Progenitor cell of endocrine pancreas (in vitro differentiated cells): ENCODE measurements around the gene STK39. TPM values are rescaled to one million over a fixed set of nuclear protein-coding genes. Genes with fewer than 3 reads are reported as not detected.

Source experiments
- DNase-seq: peaks from one replicate; pipeline ENCODE4 v3.0.0; 2021; ENCODE audit warnings: low spot score; ENCODE audit not compliant: unreplicated experiment
- H3K27ac Mint-ChIP-seq: 2 replicates; pipeline ENCODE4 v1.8.0; 2021; ENCODE audit warnings: mild to moderate bottlenecking, moderate library complexity, mixed read lengths
- H3K27me3 Mint-ChIP-seq: 2 replicates; pipeline ENCODE4 v1.8.0; 2021; ENCODE audit warnings: mixed read lengths
- H3K36me3 Mint-ChIP-seq: 2 replicates; pipeline ENCODE4 v1.8.0; 2022; ENCODE audit warnings: mixed read lengths; ENCODE audit not compliant: insufficient read depth
- H3K4me1 Mint-ChIP-seq: 2 replicates; pipeline ENCODE4 v1.8.0; 2021; ENCODE audit warnings: low read depth, mixed read lengths
- H3K4me3 Mint-ChIP-seq: 2 replicates; pipeline ENCODE4 v1.8.0; 2021; ENCODE audit warnings: low read depth, mild to moderate bottlenecking, moderate library complexity, mixed read lengths
- H3K9me3 Mint-ChIP-seq: 2 replicates; pipeline ENCODE4 v1.8.0; 2021; ENCODE audit warnings: low read depth, mixed read lengths
- CTCF ChIP-seq: fragments of 200-600 bp; sonication (generic); IDR thresholded peaks from one replicate; pipeline ENCODE4 v1.5.0; 2021; ENCODE audit warnings: antibody characterized with exemption, mild to moderate bottlenecking; ENCODE audit not compliant: unreplicated experiment
- total RNA-seq: library from RNA; stranded (reverse); gene quantifications from 2 replicates; pipeline ENCODE4 v1.2.1, GENCODE V29; 2021

The STK39 gene
- total RNA-seq, 1 donor from 2014 or later = 22.9 TPM

DNA sequence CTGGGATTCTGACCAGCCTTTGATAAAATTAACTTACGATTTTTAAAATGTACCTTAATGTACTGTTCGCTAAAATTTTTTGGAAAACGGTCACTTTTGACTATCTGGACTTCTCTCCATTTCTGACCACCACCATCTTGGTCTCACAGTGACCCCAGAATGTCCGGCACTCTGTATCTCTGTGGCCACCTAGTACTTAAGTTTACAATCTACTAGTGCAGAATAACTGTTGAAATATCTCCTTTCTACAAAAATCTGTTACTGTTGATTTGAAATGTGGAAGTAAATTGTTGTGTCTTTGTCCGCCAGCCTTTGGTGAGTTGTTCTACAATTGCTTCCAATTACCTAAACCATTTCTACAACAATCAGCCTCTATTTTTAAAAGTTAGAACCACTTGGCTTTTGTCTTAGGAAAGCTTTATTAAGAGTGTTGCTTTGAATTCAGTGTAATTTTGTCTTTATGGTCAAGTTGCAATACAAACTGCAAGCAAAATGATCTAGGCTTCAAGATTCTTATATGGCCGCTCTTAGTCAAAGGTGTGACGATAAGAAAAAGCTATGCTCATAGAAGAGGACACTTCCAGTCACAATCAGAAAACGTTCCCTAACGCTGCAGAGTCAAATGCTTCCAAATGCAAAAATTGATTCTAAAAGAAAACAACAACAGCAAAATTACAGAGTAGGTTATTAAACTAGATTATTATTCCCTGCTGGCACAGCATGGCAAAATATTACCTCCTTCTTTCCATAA, 283.3 kb downstream of the STK39 start:
- H3K27me3 Mint-ChIP-seq = no peaks in the 10 kb centered on the region
- peaks cover 6% of the 10 kb centered on the region for H3K9me3 Mint-ChIP-seq
- no peak for TF ChIP-seq CTCF
- no peaks in the 10 kb centered on the region for H3K4me1 Mint-ChIP-seq
- DNase-seq = no peak
- no peak overlapping the region for H3K4me3 Mint-ChIP-seq
- H3K27ac Mint-ChIP-seq = no peak overlapping the region
- H3K36me3 Mint-ChIP-seq = peaks cover 14% of the 10 kb centered on the region

- H3K4me1 Mint-ChIP-seq = no peaks in the 10 kb centered on the region
- no peaks in the 10 kb centered on the region for H3K27me3 Mint-ChIP-seq
- H3K27ac Mint-ChIP-seq = peak overlapping the region; percentile 6
- TF ChIP-seq CTCF = no peak
- H3K4me3 Mint-ChIP-seq = no peak overlapping the region
- no peak for DNase-seq
- H3K36me3 Mint-ChIP-seq = peaks cover 11% of the 10 kb centered on the region
- no peaks in the 10 kb centered on the region for H3K9me3 Mint-ChIP-seq
These were observed 284.8 kb downstream of the STK39 start for GRCh38 chr2:167962436-167963226.

DNA sequence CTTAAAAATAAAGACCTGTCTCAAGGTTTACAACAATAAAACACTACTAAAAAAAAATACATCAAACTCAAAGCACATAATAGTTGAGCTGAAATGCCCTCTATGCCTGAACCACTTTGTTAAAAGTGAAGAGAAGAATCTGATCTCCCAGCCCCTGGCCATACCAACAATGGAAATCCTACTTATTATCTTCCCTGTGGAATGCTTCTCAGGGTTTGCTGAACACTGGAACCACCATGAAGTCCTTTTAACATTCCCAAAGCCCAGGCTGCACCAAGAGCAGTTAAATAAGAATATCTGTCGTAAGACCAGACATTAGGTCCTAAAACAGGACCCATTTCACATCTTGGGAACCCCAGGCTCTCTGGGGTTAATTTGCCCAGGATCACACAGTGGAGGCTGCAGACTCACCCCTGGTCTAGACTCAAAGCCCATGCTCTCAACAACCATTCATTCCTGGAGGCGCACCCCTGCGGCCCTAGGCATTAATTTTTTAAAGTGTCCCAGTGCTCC, 285.8 kb downstream of the STK39 start:
- Mint-ChIP-seq H3K4me3 (no peak overlapping the region), H3K4me1 (peaks cover 2% of the 10 kb centered on the region), H3K27ac (no peak overlapping the region), H3K9me3 (no peaks in the 10 kb centered on the region), H3K36me3 (peaks cover 11% of the 10 kb centered on the region), H3K27me3 (no peaks in the 10 kb centered on the region)
- no peak for TF ChIP-seq CTCF
- no peak for DNase-seq

DNA sequence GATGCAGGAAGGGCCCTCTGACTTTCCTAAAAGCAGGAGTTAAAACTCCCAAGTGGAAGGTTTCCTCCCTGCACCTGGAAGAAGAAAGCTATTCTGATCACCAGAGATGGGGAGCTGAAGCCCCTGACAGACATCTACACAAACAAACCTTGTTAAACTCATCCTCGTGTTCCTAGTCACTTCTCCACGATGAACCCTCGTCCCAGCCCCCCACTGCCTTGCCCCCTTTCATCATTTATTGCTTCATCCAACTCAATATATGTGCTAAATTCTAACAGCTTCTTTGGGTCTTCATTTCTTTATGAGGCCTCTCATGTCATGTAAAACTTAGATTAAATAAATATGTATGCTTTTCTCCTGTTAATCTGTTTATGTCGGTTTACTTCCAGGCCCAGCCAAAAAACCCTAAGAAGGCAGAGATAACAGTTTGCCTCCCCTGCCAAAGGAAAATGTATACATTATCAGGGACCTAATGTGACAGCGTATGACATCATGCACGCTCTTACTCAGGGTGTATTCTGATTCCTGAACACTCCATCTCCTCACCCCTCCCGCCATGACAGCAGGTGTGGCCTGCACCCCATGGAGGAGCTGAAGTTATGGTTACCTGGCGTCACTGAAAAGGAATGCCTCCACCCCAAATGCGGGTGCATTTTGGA, 287.2 kb downstream of the STK39 start:
- H3K4me1 Mint-ChIP-seq = peaks cover 2% of the 10 kb centered on the region
- no peak overlapping the region for H3K27ac Mint-ChIP-seq
- DNase-seq = no peak
- no peaks in the 10 kb centered on the region for H3K9me3 Mint-ChIP-seq
- H3K36me3 Mint-ChIP-seq = peaks cover 11% of the 10 kb centered on the region
- TF ChIP-seq CTCF = no peak
- no peaks in the 10 kb centered on the region for H3K27me3 Mint-ChIP-seq
- no peak overlapping the region for H3K4me3 Mint-ChIP-seq

DNA sequence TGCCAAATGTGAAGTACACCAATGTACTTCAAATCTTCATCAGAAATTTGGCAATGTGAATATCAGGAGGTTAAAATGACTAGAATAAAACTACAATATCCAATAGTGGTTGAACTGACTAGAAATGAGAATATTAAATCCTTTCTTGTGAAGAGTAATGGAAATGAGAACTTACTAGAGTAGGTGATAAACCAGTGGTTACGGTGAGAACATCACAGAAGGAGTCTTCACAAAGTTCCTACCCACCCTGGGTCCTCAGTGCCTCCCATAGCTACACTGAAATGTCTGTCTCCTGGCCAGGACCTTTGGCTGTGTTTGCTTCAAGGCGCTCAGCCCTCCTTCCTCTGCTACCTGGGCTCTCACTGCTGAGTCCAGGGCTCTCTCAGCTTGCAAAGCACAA, 289.7 kb downstream of the STK39 start:
- no peak for DNase-seq
- no peaks in the 10 kb centered on the region for H3K9me3 Mint-ChIP-seq
- peaks cover 2% of the 10 kb centered on the region for H3K4me1 Mint-ChIP-seq
- H3K27ac Mint-ChIP-seq = no peak overlapping the region
- H3K36me3 Mint-ChIP-seq = peaks cover 1% of the 10 kb centered on the region
- no peak for TF ChIP-seq CTCF
- no peaks in the 10 kb centered on the region for H3K27me3 Mint-ChIP-seq
- H3K4me3 Mint-ChIP-seq = no peak overlapping the region
